Testis (tissue), 3 donors: ENCODE data around the gene SC5D. TPM values are rescaled to one million over a fixed set of nuclear protein-coding genes. Genes with fewer than 3 reads are reported as not detected.
A peak's percentile ranks its signal among the peaks of the same experiment; 100 is the strongest.

Experiments
- DNase-seq: peaks from one replicate; pipeline ENCODE4 v3.0.0-alpha.2; 2019
- H3K27ac ChIP-seq, 2 donors: fragments of 200-600 bp; sonication (generic); one replicate each; pipeline ENCODE4 v1.5.1; 2019
- H3K27me3 ChIP-seq: fragments of 200-600 bp; sonication (generic); one replicate; pipeline ENCODE4 v1.5.1; 2019
- H3K36me3 ChIP-seq: fragments of 200-600 bp; sonication (generic); one replicate; pipeline ENCODE4 v1.5.1; 2017; ENCODE audit warnings: low read depth; ENCODE audit errors: missing control alignments
- H3K4me1 ChIP-seq: fragments of 200-600 bp; sonication (generic); one replicate; pipeline ENCODE4 v1.5.1; 2019
- H3K4me3 ChIP-seq, 2 donors: fragments of 200-600 bp; sonication (generic); one replicate each; pipeline ENCODE4 v1.5.1; 2017 to 2019
- H3K9me3 ChIP-seq: fragments of 200-600 bp; sonication (generic); one replicate; pipeline ENCODE4 v1.5.1; 2017
- CTCF ChIP-seq, 3 experiments: fragments of 450-650 bp in 2 of 3; fragments of 200-600 bp in 1 of 3; sonication (generic) in 1 of 3; IDR thresholded peaks; one replicate each; pipeline ENCODE4 v1.5.1; 2016 to 2019; ENCODE audit warnings: antibody characterized with exemption in 3 of 3, mild to moderate bottlenecking in 2 of 3, moderate library complexity in 1 of 3
- POLR2A ChIP-seq: fragments of 450-650 bp; IDR thresholded peaks from one replicate; pipeline ENCODE4 v1.6.1; 2017; ENCODE audit warnings: antibody characterized with exemption, mild to moderate bottlenecking, moderate library complexity
- WGBS, 2 donors: methylation state at CpG; one replicate each; pipeline ENCODE4 v1.1.5; 2018; 5-methylcytosine and 5-hydroxymethylcytosine counted together
- intact Hi-C: fragments of 100-400 bp; cut with DNase I; formaldehyde crosslinking; loops from one replicate; pipeline ENCODE4 v1.15.1; 2023; ENCODE audit warnings: low total_unique reads
- polyA plus RNA-seq: library from polyadenylated mRNA; stranded (reverse); fragments of 350-450 nt; fragmentation: Illumina TruSeq; extraction: RNeasy Lipid Tissue Mini Kit (QIAGEN cat#74804); gene quantifications from one replicate; pipeline ENCODE4 v1.2.3, GENCODE V29; 2014; ENCODE audit warnings: low read depth, low replicate concordance; ENCODE audit not compliant: insufficient read depth
- total RNA-seq, 2 donors: library from RNA; depleted of rRNA; stranded (reverse); fragments of >200 nt; gene quantifications; one replicate each; pipeline ENCODE4 v1.2.3, GENCODE V29; 2016

SC5D gene
- total and polyA plus RNA-seq, 3 donors from 2014 or later: 34.6 to 46.4 (median 41.3) TPM

GRCh38 chr11:121318848-121319834 is 26.6 kb downstream of the SC5D start:
- no peak overlapping the region for H3K27ac ChIP-seq
- H3K27me3 ChIP-seq: no peaks in the 10 kb centered on the region
- H3K36me3 ChIP-seq: no peaks in the 10 kb centered on the region
- no peak for DNase-seq
- H3K4me1 ChIP-seq: no peaks in the 10 kb centered on the region
- intact Hi-C loops: no loop called here
- 39 to 41% methylated on average over 7 of the region's 7 CpGs for WGBS, 2 donors
- TF ChIP-seq POLR2A (no peak), CTCF (IDR thresholded peaks at IDR 0.05) (peak; percentile 71 to 81 (median 75))
- no peaks in the 10 kb centered on the region for H3K9me3 ChIP-seq
- no peak overlapping the region for H3K4me3 ChIP-seq

DNA sequence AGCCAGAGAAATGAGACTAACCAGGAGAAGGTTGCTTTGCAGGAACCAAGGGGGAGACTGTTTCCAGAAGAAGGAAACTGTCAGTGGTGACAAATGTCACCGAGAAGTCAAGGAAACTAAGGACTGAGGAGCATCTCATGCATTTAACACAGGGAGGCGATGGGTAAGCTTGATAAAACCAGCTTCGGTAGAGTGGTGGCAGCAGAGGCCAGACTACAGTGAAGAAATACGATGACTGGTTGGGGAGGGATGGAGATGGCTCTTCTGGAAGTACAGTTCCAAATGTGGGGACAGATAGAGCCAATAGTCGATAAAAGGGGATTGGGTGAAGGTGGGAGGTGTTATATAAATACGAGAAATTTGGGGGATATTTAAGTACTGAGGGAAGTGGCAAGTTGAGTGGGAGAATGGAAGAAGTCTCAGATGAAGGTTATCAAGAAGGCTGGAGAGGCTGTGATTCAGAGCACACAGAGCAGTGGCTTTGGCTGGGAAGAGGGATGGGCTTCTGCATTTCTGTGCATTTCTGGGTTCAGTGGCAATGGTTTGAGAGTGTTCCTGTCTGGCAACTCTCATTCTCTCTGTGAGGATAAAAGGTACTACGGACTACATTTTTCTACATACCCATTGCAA is 29.2 kb downstream of the SC5D start:
- Histone ChIP-seq H3K27me3 (no peaks in the 10 kb centered on the region), H3K36me3 (no peaks in the 10 kb centered on the region), H3K9me3 (no peaks in the 10 kb centered on the region), H3K4me3 (no peak overlapping the region), H3K27ac (no peak overlapping the region), H3K4me1 (peaks cover 4% of the 10 kb centered on the region)
- DNase-seq: peak; percentile 73
- intact Hi-C loops: no loop called here
- TF ChIP-seq CTCF (IDR thresholded peaks at IDR 0.05) (peak; percentile 15 to 62 (median 50)), POLR2A (no peak)
- 47 to 53% methylated on average over 7 of the region's 7 CpGs for WGBS, 2 donors

DNA sequence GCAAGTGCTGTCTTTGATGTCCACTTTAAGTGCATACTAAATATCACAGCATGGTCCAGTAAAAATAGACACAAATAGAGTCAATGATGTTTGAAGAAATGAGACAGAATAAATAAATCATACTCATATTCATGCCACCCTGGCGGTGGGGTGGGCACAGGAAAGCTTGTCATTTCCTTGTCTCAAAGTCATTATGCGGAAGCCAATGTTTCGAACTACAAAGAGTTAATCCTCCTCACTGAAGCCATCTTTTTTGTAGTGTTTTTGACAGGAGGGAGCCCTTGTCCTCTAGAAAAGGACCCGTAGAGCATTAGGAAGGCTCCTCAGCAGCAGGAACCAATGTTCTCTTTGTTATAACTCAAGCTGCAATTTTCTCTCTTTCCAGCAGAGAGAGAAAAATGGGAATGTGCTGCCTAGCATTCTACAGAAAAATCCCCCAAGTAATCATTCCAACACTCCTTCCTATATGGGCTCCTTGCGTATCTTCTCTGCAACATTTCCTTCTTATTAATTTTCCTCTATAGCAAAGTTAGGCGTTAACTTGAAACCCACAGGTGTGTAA is 30.6 kb downstream of the SC5D start:
- WGBS, 2 donors: 78 to 79% methylated on average over 6 of the region's 6 CpGs
- H3K4me3 ChIP-seq: no peak overlapping the region
- TF ChIP-seq CTCF (IDR thresholded peaks at IDR 0.05) (peak; percentile 25 to 46 (median 28)), POLR2A (no peak)
- no peaks in the 10 kb centered on the region for H3K9me3 ChIP-seq
- H3K36me3 ChIP-seq: no peaks in the 10 kb centered on the region
- no peaks in the 10 kb centered on the region for H3K27me3 ChIP-seq
- no peak overlapping the region for H3K27ac ChIP-seq
- H3K4me1 ChIP-seq: peaks cover 4% of the 10 kb centered on the region
- intact Hi-C loops: no loop called here
- no peak for DNase-seq

GRCh38 chr11:121326230-121326629 is 33.7 kb downstream of the SC5D start:
- DNase-seq: no peak

More at GRCh38 chr11:121326230-121326629, 33.7 kb downstream of the SC5D start:
- WGBS, 2 donors: 46 to 48% methylated on average over 4 of the region's 4 CpGs
- no peaks in the 10 kb centered on the region for H3K36me3 ChIP-seq
- intact Hi-C loops: no loop called here
- TF ChIP-seq CTCF (IDR thresholded peaks at IDR 0.05) (no peak), POLR2A (no peak)
- no peaks in the 10 kb centered on the region for H3K9me3 ChIP-seq
- peaks cover 4% of the 10 kb centered on the region for H3K4me1 ChIP-seq
- no peaks in the 10 kb centered on the region for H3K27me3 ChIP-seq
- H3K4me3 ChIP-seq: no peak overlapping the region
- no peak overlapping the region for H3K27ac ChIP-seq
